Fibroblast of villous mesenchyme (primary cell): ENCODE data around the gene MAP2K5. TPM values are rescaled to one million over a fixed set of nuclear protein-coding genes. Genes with fewer than 3 reads are reported as not detected.

ENCODE experiments used
- DNase-seq: peaks from one replicate; pipeline ENCODE4 v3.0.0-alpha.2; 2010; ENCODE audit warnings: low read depth
- H3K4me3 ChIP-seq: 2 replicates; pipeline ENCODE4 v1.5.1; 2011; ENCODE audit warnings: low read depth, mild to moderate bottlenecking, low read length
- CTCF ChIP-seq: IDR thresholded peaks from 2 replicates; pipeline ENCODE4 v1.5.1; 2012; ENCODE audit warnings: low read depth, mild to moderate bottlenecking, low read length; ENCODE audit not compliant: insufficient read depth
- total RNA-seq: library from RNA; depleted of rRNA; stranded (reverse); fragments of >200 nt; gene quantifications from 2 replicates; pipeline ENCODE4 v1.2.3, GENCODE V29; 2012

MAP2K5 gene
- total RNA-seq, 1 donor = 6.9 TPM

GRCh38 chr15:67784856-67785430 lies 242.4 kb downstream of the MAP2K5 start:
- no peak for TF ChIP-seq CTCF
- H3K4me3 ChIP-seq = no peak overlapping the region
- DNase-seq = no peak

GRCh38 chr15:67785431-67785830 lies 242.9 kb downstream of the MAP2K5 start:
- no peak for DNase-seq
- H3K4me3 ChIP-seq = no peak overlapping the region
- no peak for TF ChIP-seq CTCF

GRCh38 chr15:67786646-67787045 lies 244.1 kb downstream of the MAP2K5 start:
- no peak for TF ChIP-seq CTCF
- DNase-seq = no peak
- no peak overlapping the region for H3K4me3 ChIP-seq

GRCh38 chr15:67788986-67789385 lies 246.5 kb downstream of the MAP2K5 start:
- no peak overlapping the region for H3K4me3 ChIP-seq
- TF ChIP-seq CTCF = no peak

GRCh38 chr15:67790610-67791319 lies 248.3 kb downstream of the MAP2K5 start:
- DNase-seq = no peak
- TF ChIP-seq CTCF = no peak
- H3K4me3 ChIP-seq = no peak overlapping the region

More at GRCh38 chr15:67788986-67789385, 246.5 kb downstream of the MAP2K5 start:
- DNase-seq = no peak

- no peak for TF ChIP-seq CTCF
- no peak for DNase-seq
- no peak overlapping the region for H3K4me3 ChIP-seq
These were observed 249.9 kb downstream of the MAP2K5 start for GRCh38 chr15:67792250-67792942.
